ENCODE data around the gene QRICH2.
"Not testable (repeated sequence)": the region's sequence is repeated elsewhere in the genome, so short reads cannot be mapped to it uniquely, and the experiment has no call there.

The QRICH2 gene

DNA sequence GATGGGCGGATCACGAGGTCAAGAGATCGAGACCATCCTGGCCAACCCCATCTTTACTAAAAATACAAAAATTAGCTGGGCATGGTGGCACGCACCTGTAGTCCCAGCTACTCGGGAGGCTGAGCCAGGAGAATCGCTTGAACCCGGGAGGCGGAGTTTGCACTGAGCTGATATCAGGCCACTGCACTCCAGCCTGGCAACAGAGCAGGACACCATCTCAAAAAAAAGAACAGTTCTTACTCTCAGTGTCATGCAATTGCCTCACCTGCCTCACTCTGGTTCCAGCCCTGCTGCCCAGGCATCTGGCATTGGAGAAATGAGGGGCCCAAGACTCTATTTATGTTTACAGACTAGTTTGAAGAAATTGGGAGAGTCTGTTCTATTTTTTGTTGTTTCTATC, 63.4 kb downstream of the QRICH2 start:
- not testable (repeated sequence) for DNase-seq

DNA sequence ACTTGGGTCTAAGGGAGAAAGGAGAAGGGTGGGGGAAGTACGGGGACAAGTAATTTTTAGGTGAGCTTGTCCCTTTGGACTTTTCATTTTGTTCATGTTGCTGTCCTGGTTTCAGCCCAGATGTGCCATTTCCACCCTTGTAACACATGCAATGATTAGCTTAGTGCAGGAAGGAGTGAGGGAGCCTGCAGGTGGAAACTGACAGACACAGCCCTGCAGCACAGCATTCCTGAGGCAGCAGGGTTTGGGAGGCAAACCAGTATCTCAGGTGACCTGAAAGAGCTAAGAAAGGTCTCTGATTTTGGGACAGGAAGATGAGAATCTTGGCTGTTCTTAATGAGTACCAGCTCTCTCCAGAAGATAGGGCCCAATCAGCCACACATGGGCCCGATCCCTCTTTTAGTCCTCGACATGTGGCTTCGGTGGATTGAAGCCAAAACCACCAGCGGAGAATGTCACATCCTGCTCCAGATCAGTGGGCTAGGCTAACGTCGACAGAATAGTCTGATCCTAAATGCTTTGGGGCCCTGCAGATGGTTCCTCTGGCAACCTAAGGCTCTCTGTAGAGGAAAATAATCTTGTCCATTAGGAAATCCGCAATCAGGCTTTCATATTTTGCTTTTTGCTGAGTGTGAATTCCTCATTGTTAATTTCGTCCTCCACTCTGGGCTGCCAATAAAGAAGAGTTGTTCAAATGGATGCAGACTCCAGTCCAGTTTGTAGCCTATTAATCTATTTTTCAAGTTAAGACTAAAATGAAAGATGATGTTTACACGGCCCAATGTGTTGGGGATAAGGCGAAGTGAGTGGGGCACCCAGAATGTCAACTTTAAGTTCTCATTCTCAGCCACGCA, 64.0 kb downstream of the QRICH2 start:
- DNase-seq = peak; percentile 70

- no peak for DNase-seq
Observed at GRCh38 chr17:76241691-76242255, 66.3 kb downstream of the QRICH2 start.

GRCh38 chr17:76241204-76241538, 66.9 kb downstream of the QRICH2 start:
- DNase-seq = no peak

DNA sequence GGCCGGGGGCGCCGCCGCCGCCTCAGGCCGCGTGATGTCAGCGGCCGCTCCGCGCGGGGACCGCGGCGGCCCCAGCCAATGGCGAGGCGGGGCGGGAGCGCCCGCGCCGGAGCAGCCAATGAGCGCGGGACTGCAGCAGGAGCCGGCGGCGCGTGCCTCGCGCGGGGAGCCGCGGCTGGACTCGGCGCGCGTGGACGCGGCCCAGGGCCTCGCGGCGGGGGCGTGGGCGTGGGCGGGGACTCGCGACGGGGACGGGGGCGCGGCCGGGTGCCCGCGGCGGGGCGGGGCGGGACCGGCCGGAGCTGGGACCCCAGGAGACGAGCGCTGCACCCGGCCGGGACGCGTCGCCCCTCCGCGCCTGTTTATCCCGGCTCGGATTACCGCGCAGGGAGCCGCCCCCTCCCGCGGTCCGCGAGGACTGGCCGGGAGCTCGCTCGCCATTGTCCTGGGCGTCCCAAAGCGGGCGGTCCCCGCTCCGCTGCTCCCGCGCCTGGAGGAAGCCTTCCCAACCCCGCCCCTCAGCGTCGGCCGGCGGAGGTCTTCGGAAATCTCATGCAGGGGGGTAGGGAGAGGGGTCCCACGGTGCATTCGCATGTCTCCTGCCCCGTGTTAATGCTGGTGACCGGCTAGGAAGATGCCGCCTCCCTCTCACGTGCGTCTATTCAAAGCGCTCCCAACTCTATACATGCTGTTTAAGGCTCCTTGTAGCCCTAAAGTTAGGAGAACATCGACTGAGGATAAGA, 67.4 kb downstream of the QRICH2 start, which contains the start of gene RNF157:
Gene RNF157 (minus strand): TSS at position 33 of the 743 bp plus-strand sequence. CDS start 253 bp downstream, outside the sequence.
- peak; percentile 26 for DNase-seq

GRCh38 chr17:76239538-76240274, 68.4 kb downstream of the QRICH2 start:
- DNase-seq = no peak

DNA sequence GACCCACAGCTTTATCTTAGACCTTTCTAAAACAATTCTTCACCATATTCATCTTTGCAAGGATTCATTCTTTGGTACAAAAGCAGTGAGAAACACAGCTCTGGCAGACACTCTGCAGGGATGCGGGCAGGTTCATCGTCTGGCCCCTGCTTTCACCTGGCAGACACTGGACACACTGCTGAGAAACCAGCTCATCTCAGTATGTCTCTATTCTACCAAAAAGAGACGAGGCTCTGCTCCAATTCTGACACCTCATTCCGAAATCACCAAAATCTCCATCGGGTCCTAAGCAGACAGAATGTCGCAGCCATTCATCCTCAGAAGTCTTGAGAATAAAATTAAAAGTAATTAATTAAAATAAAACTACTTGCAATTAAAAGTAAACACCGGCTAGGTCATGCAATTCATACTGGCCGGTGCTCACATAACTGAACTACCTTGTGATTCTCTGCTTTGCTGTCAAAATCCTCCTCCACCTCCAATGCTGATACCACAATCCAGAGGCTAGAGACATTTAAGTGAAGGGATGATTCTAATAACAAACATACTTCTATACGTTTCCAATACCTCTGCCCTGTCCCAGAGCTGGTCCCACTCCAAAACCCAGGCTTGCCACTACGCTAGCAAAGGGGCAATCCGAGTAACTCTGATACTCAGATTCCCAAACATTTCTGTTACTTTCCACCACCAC, 69.1 kb downstream of the QRICH2 start:
- DNase-seq = no peak

DNA sequence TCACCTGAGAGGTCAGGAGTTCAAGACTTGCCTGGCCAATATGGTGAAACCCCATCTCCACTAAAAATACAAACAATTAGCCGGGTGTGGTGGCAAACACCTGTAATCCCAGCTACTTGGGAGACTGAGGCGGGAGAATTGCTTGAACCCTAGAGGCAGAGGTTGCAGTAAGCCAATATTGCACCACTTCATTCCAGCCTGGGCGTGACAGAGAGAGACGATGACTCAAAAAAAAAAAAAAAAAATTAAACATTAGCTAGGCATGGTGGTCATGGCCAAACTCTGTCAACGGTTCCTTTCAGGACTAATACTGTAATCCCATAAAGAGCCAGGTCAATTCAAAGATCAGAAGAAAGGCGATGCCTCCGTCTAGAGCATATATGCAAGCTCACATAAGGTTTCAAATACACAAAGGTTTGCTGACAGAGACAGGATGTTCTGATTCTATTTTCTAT, 70.2 kb downstream of the QRICH2 start:
- DNase-seq = no peak

- no peak for DNase-seq
Observed at GRCh38 chr17:76236603-76237002, 71.5 kb downstream of the QRICH2 start.

GRCh38 chr17:76235883-76236282, 72.2 kb downstream of the QRICH2 start:
- no peak for DNase-seq

DNA sequence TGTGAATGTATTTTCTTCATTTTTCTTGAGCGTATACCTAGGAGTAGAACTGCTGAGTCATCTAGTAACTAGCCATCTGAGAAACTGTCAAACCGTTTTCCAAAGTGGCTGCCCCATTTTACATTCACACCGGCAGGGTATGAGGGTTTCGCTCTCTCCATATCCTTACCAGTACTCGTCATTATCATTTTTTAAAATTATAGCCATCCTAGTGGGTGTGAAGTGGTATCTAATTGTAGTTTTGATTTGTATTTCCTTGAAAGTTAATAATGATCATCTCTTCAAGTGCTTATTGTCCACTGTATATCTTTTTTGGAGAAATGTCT, 73.8 kb downstream of the QRICH2 start:
- DNase-seq = peak; percentile 30

DNA sequence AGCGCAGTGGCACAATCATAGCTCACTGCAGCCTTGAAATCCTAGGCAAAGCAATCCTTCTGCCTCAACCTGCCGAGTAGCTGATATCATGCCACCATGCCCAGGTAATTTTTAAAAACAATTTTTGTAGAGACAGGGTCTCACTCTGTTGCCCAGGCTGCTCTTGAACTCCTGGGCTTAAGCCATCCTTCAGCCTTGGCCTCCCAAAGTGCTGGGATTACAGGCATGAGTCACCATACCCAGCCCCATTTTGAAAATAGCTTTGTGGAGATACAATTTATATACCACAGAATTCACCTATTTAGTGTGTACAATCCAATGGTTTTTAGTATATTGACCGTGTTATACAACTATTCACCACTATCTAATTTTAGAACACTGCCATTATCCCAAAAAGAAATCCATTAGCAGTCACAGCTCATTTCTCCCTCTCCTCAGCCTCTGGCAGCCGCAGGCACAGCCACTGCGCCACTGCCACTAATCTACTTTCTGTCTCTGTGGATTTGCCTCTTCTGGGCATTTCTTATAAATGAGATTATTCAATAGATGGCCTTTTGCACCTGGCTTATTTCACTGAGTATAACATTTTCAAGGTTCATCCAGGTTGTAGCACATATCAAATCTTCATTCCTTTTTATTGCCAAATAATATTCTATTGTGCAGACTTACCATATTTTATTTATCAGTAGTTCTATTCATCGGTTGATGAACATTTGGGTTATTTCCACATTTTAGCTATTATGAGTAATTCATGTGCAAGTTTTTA, 74.3 kb downstream of the QRICH2 start:
- no peak for DNase-seq

DNA sequence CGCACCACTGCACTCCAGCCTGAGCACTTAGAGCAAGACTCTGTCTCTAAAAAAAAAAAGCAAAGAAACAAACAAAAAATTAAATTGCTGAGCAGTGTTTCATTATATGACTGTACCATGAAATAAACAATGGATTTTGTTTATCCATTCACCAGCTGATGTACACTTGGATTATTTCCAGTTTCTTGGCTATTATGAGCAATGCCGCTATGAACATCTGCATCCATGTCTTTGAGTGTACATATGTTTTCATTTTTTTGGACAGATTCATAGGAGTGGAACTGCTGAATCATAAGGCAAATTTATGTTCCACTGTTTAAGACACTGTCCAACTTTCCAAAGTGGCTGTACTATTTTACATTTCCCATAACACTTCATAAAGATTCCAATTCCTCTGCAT, 75.7 kb downstream of the QRICH2 start:
- peak; percentile 90 for DNase-seq

DNA sequence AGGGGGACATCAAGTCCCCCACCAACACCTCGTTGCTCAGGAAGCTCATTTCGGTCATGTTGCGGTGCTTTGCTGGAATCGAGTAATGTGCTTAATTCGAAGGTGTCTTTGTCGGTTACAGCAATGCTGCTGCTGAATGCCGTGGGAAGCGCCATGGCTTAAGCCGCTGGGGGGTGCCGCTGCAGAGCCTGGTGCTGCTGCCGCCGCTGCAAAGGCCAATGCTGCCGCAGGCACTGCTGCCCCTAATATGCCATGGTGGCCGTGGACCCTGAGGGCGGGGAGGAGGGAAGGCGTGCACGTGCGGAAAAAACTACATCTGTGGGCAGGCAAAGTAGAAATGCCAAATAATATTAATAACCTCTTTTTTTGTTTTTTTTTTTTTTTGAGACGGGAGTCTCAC, 81.3 kb downstream of the QRICH2 start:
- not testable (repeated sequence) for DNase-seq

- DNase-seq = not testable (repeated sequence)
Observed at GRCh38 chr17:76225373-76226086, 82.5 kb downstream of the QRICH2 start.
